HG03469 (cell line): Measurements from ENCODE around the gene LLGL2.
"Not testable (repeated sequence)": the region's sequence is repeated elsewhere in the genome, so short reads cannot be mapped to it uniquely, and the experiment has no call there.

Source experiments
- ATAC-seq: cut with Tn5 transposase; IDR thresholded peaks from one replicate; pipeline ENCODE4 v1.9.1; 2021; ENCODE audit warnings: mild to moderate bottlenecking, moderate library complexity, moderate number of reproducible peaks; ENCODE audit not compliant: unreplicated experiment

LLGL2 gene

GRCh38 chr17:75568412-75569255, 43.1 kb downstream of the LLGL2 start:
- no peak for ATAC-seq

GRCh38 chr17:75570034-75570676, 44.7 kb downstream of the LLGL2 start:
- no peak for ATAC-seq

- no peak for ATAC-seq
Observed at GRCh38 chr17:75570772-75571171, 45.3 kb downstream of the LLGL2 start.

GRCh38 chr17:75571197-75571884, 45.8 kb downstream of the LLGL2 start:
- ATAC-seq: peak; percentile 48

GRCh38 chr17:75571885-75572215, 46.4 kb downstream of the LLGL2 start:
- ATAC-seq: no peak

- no peak for ATAC-seq
Observed at GRCh38 chr17:75572713-75573539, 47.4 kb downstream of the LLGL2 start.

GRCh38 chr17:75573540-75573957, 48.1 kb downstream of the LLGL2 start:
- ATAC-seq: no peak

GRCh38 chr17:75573994-75574393, 48.5 kb downstream of the LLGL2 start:
- ATAC-seq: no peak

GRCh38 chr17:75574404-75575036, 49.0 kb downstream of the LLGL2 start:
- ATAC-seq: no peak

- no peak for ATAC-seq
Observed at GRCh38 chr17:75575197-75575596, 49.7 kb downstream of the LLGL2 start.

- no peak for ATAC-seq
Observed at GRCh38 chr17:75575728-75576127, 50.2 kb downstream of the LLGL2 start.

- ATAC-seq: no peak
Observed at GRCh38 chr17:75576661-75577060, 51.2 kb downstream of the LLGL2 start.

GRCh38 chr17:75581121-75581725, 55.7 kb downstream of the LLGL2 start:
- ATAC-seq: not testable (repeated sequence)

- ATAC-seq: not testable (repeated sequence)
Observed at GRCh38 chr17:75583197-75583596, 57.7 kb downstream of the LLGL2 start.

GRCh38 chr17:75584849-75585175, 59.3 kb downstream of the LLGL2 start:
- ATAC-seq: no peak

GRCh38 chr17:75587675-75588595, 62.4 kb downstream of the LLGL2 start, which contains the start of gene MYO15B:
MYO15B (plus strand) TSS chr17:75587800; CDS start chr17:75588058, 258 bp downstream.
- ATAC-seq: no peak

- ATAC-seq: no peak
Observed at GRCh38 chr17:75588596-75589011, 63.1 kb downstream of the LLGL2 start.

- no peak for ATAC-seq
Observed at GRCh38 chr17:75589012-75589918, 63.8 kb downstream of the LLGL2 start.
